Suprapubic skin (tissue), 3 donors: ENCODE data around the gene SPRED1.

Experiments used
- POLR2A ChIP-seq, 2 donors: fragments of 450-650 bp; IDR thresholded peaks; one replicate each; pipeline ENCODE4 v1.6.1; 2017; ENCODE audit warnings: antibody characterized with exemption in 2 of 2, mild to moderate bottlenecking in 2 of 2, moderate library complexity in 2 of 2
- TF ChIP-seq, protein P1 (sequence below), 2 donors: fragments of 200-600 bp in 1 of 2; fragments of 450-650 bp in 1 of 2; sonication (generic) in 1 of 2; IDR thresholded peaks; one replicate each; pipeline ENCODE4 v1.5.1; 2016 to 2019; ENCODE audit warnings: antibody characterized with exemption in 2 of 2, mild to moderate bottlenecking in 1 of 2, moderate library complexity in 1 of 2

DNA sequence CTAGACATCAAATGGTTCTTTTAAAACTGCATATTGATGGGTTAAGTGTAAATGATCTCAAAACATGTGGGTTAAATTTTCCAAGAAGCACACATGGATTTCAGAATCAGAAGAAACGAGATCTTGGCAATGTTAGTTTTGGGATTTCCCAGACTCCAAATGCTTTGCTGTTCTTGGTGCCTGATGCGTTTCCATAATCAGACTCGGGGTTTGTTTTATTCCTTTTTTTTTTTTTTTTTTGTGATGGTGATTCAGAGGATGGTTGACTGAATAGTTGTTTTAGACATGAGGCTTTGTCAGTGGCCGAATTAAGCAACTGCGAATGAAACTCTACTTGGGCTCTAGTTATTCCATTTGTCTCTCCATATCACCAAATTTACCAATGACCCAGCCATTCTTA, 149.1 kb downstream of the SPRED1 start:
- TF ChIP-seq, protein P1, sequence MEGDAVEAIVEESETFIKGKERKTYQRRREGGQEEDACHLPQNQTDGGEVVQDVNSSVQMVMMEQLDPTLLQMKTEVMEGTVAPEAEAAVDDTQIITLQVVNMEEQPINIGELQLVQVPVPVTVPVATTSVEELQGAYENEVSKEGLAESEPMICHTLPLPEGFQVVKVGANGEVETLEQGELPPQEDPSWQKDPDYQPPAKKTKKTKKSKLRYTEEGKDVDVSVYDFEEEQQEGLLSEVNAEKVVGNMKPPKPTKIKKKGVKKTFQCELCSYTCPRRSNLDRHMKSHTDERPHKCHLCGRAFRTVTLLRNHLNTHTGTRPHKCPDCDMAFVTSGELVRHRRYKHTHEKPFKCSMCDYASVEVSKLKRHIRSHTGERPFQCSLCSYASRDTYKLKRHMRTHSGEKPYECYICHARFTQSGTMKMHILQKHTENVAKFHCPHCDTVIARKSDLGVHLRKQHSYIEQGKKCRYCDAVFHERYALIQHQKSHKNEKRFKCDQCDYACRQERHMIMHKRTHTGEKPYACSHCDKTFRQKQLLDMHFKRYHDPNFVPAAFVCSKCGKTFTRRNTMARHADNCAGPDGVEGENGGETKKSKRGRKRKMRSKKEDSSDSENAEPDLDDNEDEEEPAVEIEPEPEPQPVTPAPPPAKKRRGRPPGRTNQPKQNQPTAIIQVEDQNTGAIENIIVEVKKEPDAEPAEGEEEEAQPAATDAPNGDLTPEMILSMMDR (IDR thresholded peaks at IDR 0.05): no peak
- no peak for TF ChIP-seq POLR2A (IDR thresholded peaks at IDR 0.05)
